ENCODE data around the gene ZNF565. TPM values are rescaled to one million over a fixed set of nuclear protein-coding genes. Genes with fewer than 3 reads are reported as not detected.

The ZNF565 gene
- total RNA-seq, 2 experiments from 2014 or later, result 1.3 to 1.6 TPM

GRCh38 chr19:36256853-36257519 is 42.5 kb upstream of the ZNF565 start:
- H3K9me3 Mint-ChIP-seq, result peaks cover 18% of the 10 kb centered on the region
- ATAC-seq, result no peak

GRCh38 chr19:36256064-36256463 is 41.6 kb upstream of the ZNF565 start:
- no peak for TF ChIP-seq CTCF (IDR thresholded peaks at IDR 0.05)
- Mint-ChIP-seq H3K9me3 (peaks cover 27% of the 10 kb centered on the region), H3K36me3 (ENCODE audit: low read depth) (peaks cover 12% of the 10 kb centered on the region), H3K4me3 (no peak overlapping the region), H3K4me1 (ENCODE audit: low read depth) (no peaks in the 10 kb centered on the region), H3K27ac (no peak overlapping the region), H3K27me3 (no peaks in the 10 kb centered on the region)
- intact Hi-C loops (cut with micrococcal nuclease), result no loop called here
- DNase-seq (no peak), ATAC-seq (no peak)
- ChIA-PET CTCF (no interaction called here), POLR2A (no interaction called here)

More at GRCh38 chr19:36256853-36257519, 42.5 kb upstream of the ZNF565 start:
- H3K27ac Mint-ChIP-seq, result no peak overlapping the region
- CTCF ChIA-PET, result no interaction called here
- no peak for TF ChIP-seq CTCF (IDR thresholded peaks at IDR 0.05)
- no peaks in the 10 kb centered on the region for H3K4me1 Mint-ChIP-seq (ENCODE audit: low read depth)
- no peaks in the 10 kb centered on the region for H3K27me3 Mint-ChIP-seq
- peaks cover 12% of the 10 kb centered on the region for H3K36me3 Mint-ChIP-seq (ENCODE audit: low read depth)
- H3K4me3 Mint-ChIP-seq, result no peak overlapping the region
- POLR2A ChIA-PET, result no interaction called here
- intact Hi-C loops (cut with micrococcal nuclease), result no loop called here
- no peak for DNase-seq

- ATAC-seq (no peak), DNase-seq (no peak)
- intact Hi-C loops (cut with micrococcal nuclease), result no loop called here
- no peak for TF ChIP-seq CTCF (IDR thresholded peaks at IDR 0.05)
- Mint-ChIP-seq H3K27ac (no peak overlapping the region), H3K4me1 (ENCODE audit: low read depth) (no peaks in the 10 kb centered on the region), H3K36me3 (ENCODE audit: low read depth) (peaks cover 12% of the 10 kb centered on the region), H3K9me3 (peaks cover 28% of the 10 kb centered on the region), H3K4me3 (no peak overlapping the region), H3K27me3 (no peaks in the 10 kb centered on the region)
- CTCF ChIA-PET, result no interaction called here
- POLR2A ChIA-PET, result no interaction called here
Measured at GRCh38 chr19:36255316-36255715, 40.9 kb upstream of the ZNF565 start.

DNA sequence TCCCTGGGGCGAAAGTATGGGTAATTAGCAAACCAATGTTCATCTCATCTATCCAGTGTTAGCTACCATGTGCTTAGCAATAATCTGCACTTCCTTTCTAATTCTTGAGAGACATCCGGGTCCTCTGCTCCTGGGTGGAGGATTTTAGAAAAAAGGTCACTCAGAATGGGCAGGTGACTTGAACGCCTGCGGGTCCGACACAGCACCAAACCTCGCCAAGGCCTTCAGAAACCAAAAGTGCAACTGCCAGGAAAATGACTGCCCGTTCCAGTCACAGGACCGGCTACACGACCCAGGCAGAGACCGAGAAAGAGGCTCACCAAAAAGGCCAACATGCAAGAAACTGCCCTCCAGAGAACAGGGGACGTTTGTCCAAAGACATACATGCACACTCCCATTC is 40.4 kb upstream of the ZNF565 start:
- POLR2A ChIA-PET, result no interaction called here
- H3K36me3 Mint-ChIP-seq (ENCODE audit: low read depth), result peaks cover 12% of the 10 kb centered on the region
- no peak for ATAC-seq
- CTCF ChIA-PET, result no interaction called here
- no peak for TF ChIP-seq CTCF (IDR thresholded peaks at IDR 0.05)
- H3K4me1 Mint-ChIP-seq (ENCODE audit: low read depth), result no peaks in the 10 kb centered on the region
- no peak overlapping the region for H3K27ac Mint-ChIP-seq
- intact Hi-C loops (cut with micrococcal nuclease), result no loop called here
- no peak for DNase-seq
- no peaks in the 10 kb centered on the region for H3K27me3 Mint-ChIP-seq
- peaks cover 28% of the 10 kb centered on the region for H3K9me3 Mint-ChIP-seq
- no peak overlapping the region for H3K4me3 Mint-ChIP-seq

DNA sequence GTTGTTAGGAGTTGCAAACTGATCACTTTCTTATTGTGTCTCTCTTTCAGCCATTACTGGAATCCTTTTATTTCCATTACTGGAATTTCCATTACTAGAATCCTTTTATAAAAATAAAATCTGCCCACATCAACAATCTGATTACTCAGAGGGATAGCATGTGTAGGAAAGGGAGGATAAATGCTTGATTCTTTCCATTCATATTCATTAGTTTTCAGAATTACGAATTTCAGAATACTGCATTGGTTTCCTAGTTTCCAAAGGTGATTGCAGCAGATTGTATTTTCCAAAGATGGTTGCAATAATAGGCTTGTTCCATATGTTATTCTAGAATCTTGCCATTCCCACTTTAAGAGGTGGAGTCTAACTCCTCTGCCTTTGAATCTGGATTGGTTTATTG is 37.6 kb upstream of the ZNF565 start:
- Mint-ChIP-seq H3K36me3 (ENCODE audit: low read depth) (peaks cover 12% of the 10 kb centered on the region), H3K27ac (no peak overlapping the region), H3K27me3 (no peaks in the 10 kb centered on the region), H3K9me3 (peaks cover 36% of the 10 kb centered on the region), H3K4me1 (ENCODE audit: low read depth) (no peaks in the 10 kb centered on the region), H3K4me3 (no peak overlapping the region)
- ChIA-PET POLR2A (no interaction called here), CTCF (no interaction called here)
- intact Hi-C loops (cut with micrococcal nuclease), result no loop called here
- DNase-seq, result no peak
- no peak for ATAC-seq
- TF ChIP-seq CTCF (IDR thresholded peaks at IDR 0.05), result no peak
